A549 (cell line): ENCODE data around the gene RSPH9.

Experiments used
- NR3C1 ChIP-seq: fragments of >200 bp; sonication (Bioruptor Twin); formaldehyde crosslinking; IDR thresholded peaks from 3 replicates; pipeline ENCODE4 v1.6.1; 2017
- TF ChIP-seq, protein P1 (sequence below): fragments of >200 bp; sonication (Bioruptor Twin); formaldehyde crosslinking; IDR thresholded peaks from 3 replicates; pipeline ENCODE4 v1.5.1; 2016

DNA sequence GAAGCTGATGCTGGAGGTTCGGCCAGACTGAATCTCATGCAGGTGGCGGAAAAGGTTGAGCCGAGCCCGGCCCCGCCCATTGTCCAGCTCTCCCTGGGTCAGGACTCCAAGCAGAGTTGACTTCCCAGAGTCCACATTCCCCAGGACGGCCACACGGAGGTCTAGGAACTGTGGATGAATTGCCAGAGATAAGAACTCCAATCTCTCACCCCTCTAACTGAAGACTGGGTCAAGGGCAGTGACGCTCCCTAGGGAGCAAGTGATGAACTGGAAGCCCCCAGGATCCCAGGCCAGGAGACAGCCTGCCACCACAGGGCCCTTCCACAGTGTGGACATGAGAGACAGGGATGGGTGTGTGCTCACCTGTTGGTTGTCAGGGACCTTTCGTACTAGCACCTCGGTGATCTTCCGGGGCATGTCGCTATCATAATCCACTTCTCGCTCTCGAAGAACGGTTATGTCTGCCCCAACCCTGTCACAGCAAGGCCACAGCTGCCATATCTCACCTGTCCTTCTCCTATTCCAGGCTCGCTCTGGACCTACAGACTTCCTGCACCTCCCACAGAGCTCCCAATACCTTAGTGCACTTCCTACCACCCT lies 19.3 kb upstream of the RSPH9 start:
- TF ChIP-seq NR3C1 = no peak
- TF ChIP-seq, protein P1, sequence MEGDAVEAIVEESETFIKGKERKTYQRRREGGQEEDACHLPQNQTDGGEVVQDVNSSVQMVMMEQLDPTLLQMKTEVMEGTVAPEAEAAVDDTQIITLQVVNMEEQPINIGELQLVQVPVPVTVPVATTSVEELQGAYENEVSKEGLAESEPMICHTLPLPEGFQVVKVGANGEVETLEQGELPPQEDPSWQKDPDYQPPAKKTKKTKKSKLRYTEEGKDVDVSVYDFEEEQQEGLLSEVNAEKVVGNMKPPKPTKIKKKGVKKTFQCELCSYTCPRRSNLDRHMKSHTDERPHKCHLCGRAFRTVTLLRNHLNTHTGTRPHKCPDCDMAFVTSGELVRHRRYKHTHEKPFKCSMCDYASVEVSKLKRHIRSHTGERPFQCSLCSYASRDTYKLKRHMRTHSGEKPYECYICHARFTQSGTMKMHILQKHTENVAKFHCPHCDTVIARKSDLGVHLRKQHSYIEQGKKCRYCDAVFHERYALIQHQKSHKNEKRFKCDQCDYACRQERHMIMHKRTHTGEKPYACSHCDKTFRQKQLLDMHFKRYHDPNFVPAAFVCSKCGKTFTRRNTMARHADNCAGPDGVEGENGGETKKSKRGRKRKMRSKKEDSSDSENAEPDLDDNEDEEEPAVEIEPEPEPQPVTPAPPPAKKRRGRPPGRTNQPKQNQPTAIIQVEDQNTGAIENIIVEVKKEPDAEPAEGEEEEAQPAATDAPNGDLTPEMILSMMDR = no peak
